Rectal smooth muscle tissue (tissue), 1 donor: Measurements from ENCODE around the gene KIT.

Experiments used
- H3K27ac ChIP-seq: one replicate; pipeline ENCODE4 v1.7.0; 2013; ENCODE audit warnings: low read depth, low read length, inconsistent platforms
- H3K27me3 ChIP-seq: one replicate; pipeline ENCODE4 v1.7.0; 2013; ENCODE audit warnings: low read length; ENCODE audit not compliant: control insufficient read depth, insufficient read depth
- H3K36me3 ChIP-seq: one replicate; pipeline ENCODE4 v1.7.0; 2013; ENCODE audit warnings: low read length; ENCODE audit not compliant: control insufficient read depth, insufficient read depth
- H3K4me1 ChIP-seq: one replicate; pipeline ENCODE4 v1.7.0; 2013; ENCODE audit warnings: low read length; ENCODE audit not compliant: control insufficient read depth, insufficient read depth
- H3K4me3 ChIP-seq: one replicate; pipeline ENCODE4 v1.7.0; 2013; ENCODE audit warnings: low read length
- H3K9ac ChIP-seq: one replicate; pipeline ENCODE4 v1.7.0; 2013; ENCODE audit warnings: low read length

Gene KIT

GRCh38 chr4:54779476-54780148, 121.9 kb downstream of the KIT start:
- no peak overlapping the region for H3K9ac ChIP-seq

GRCh38 chr4:54780149-54780495, 122.4 kb downstream of the KIT start:
- H3K27ac ChIP-seq: no peak overlapping the region
- H3K4me1 ChIP-seq: peaks cover 2% of the 10 kb centered on the region

More at GRCh38 chr4:54779476-54780148, 121.9 kb downstream of the KIT start:
- Histone ChIP-seq H3K4me3 (no peak overlapping the region), H3K27ac (no peak overlapping the region), H3K27me3 (no peaks in the 10 kb centered on the region), H3K36me3 (no peaks in the 10 kb centered on the region), H3K4me1 (peaks cover 2% of the 10 kb centered on the region)

GRCh38 chr4:54781756-54782155, 124.0 kb downstream of the KIT start:
- no peak overlapping the region for H3K4me3 ChIP-seq
- no peak overlapping the region for H3K9ac ChIP-seq
- peaks cover 2% of the 10 kb centered on the region for H3K4me1 ChIP-seq
- H3K36me3 ChIP-seq: no peaks in the 10 kb centered on the region
- H3K27ac ChIP-seq: no peak overlapping the region
- H3K27me3 ChIP-seq: no peaks in the 10 kb centered on the region

More at GRCh38 chr4:54780149-54780495, 122.4 kb downstream of the KIT start:
- no peak overlapping the region for H3K9ac ChIP-seq
- H3K4me3 ChIP-seq: no peak overlapping the region
- no peaks in the 10 kb centered on the region for H3K27me3 ChIP-seq
- no peaks in the 10 kb centered on the region for H3K36me3 ChIP-seq

- Histone ChIP-seq H3K9ac (no peak overlapping the region), H3K27ac (no peak overlapping the region), H3K27me3 (no peaks in the 10 kb centered on the region), H3K4me3 (no peak overlapping the region), H3K36me3 (no peaks in the 10 kb centered on the region), H3K4me1 (peaks cover 2% of the 10 kb centered on the region)
Observed at GRCh38 chr4:54783402-54784110, 125.8 kb downstream of the KIT start.

- no peak overlapping the region for H3K4me3 ChIP-seq
- H3K27me3 ChIP-seq: no peaks in the 10 kb centered on the region
- H3K4me1 ChIP-seq: peaks cover 2% of the 10 kb centered on the region
- H3K27ac ChIP-seq: no peak overlapping the region
- H3K36me3 ChIP-seq: no peaks in the 10 kb centered on the region
- no peak overlapping the region for H3K9ac ChIP-seq
Observed at GRCh38 chr4:54784161-54784671, 126.5 kb downstream of the KIT start.
